Measurements from ENCODE around the gene VPS35L. TPM values are rescaled to one million over a fixed set of nuclear protein-coding genes. Genes with fewer than 3 reads are reported as not detected.

VPS35L gene
- total and polyA plus RNA-seq, 10 of the 15 experiments (the other 5 are each of a cell fraction or from before 2014, with no cell fraction given), result 14.9 to 44.1 (median 26.3) TPM

GRCh38 chr16:19743816-19744159, 188.3 kb downstream of the VPS35L start (continued):
- TF ChIP-seq SIN3A (IDR thresholded peaks at IDR 0.05; ENCODE audit: low read depth, low read length) (no peak), ASH2L (IDR thresholded peaks at IDR 0.05; ENCODE audit: borderline replicate concordance, low read depth) (no peak), FOXK2 (IDR thresholded peaks at IDR 0.05) (no peak)

DNA sequence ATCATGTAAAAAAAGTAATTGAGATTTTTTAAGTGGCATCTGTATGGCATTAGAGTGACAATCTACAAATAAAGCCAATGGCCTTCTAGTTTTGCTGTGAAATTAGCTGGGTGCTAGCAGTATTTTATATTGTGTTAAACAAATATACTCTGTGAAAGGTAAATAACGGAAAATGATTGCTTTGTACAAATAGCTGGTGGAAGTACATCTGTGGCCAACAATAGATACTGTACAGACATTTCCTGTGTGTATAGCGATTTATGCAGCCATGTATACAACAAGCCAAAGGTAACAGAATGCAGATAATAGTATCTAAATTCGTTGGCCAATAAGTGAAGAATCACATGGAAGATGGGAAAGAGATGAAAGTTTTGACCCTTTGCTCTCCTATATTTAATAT, 189.2 kb downstream of the VPS35L start:
- WGBS (ENCODE audit: insufficient coverage, insufficient replicate concordance, low lambda C conversion rate, missing lambda C conversion rate), result 62% methylated on average over 3 of the region's 3 CpGs
- no peak overlapping the region for H2AFZ ChIP-seq (ENCODE audit: control insufficient read depth, low read depth, low read length)
- no peaks in the 10 kb centered on the region for H3K79me2 ChIP-seq (ENCODE audit: control insufficient read depth, insufficient read depth, low read length)
- no peak overlapping the region for H3K4me3 ChIP-seq
- no TSS peak for BruUV-seq (replicated peaks)
- DNase-seq (ENCODE audit: low read depth, low spot score), result no peak
- H3K9ac ChIP-seq (ENCODE audit: control insufficient read depth, insufficient read depth, low read length), result no peak overlapping the region
- no peaks in the 10 kb centered on the region for H3K9me3 ChIP-seq (replicated peaks; ENCODE audit: control insufficient read depth, insufficient read depth, low read length)
- ChIA-PET POLR2A (no interaction called here), SMC1A (ENCODE audit: uncharacterized antibody, unreplicated experiment) (no interaction called here), CTCF (no interaction called here), RAD21 (ENCODE audit: unreplicated experiment) (no interaction called here)
- intact Hi-C loops (cut with micrococcal nuclease; ENCODE audit: unreplicated experiment) (no loop called here), in situ Hi-C loops (cut with MboI) (no loop called here)
- ATAC-seq, result no peak
- no peaks in the 10 kb centered on the region for H3K36me3 ChIP-seq (ENCODE audit: control insufficient read depth in 2 of 2, insufficient read depth in 2 of 2, low read length in 1 of 2)
- no peaks in the 10 kb centered on the region for H4K20me1 ChIP-seq (ENCODE audit: control insufficient read depth, insufficient read depth)
- no peak for FAIRE-seq
- H3K4me1 ChIP-seq (ENCODE audit: control insufficient read depth, insufficient read depth, low read length), result no peaks in the 10 kb centered on the region
- H3K27ac ChIP-seq (ENCODE audit: control insufficient read depth, insufficient read depth), result no peak overlapping the region
- no peak overlapping the region for H3K4me2 ChIP-seq (ENCODE audit: control insufficient read depth, insufficient read depth)
- H3K27me3 ChIP-seq (replicated peaks in 1 of 2; ENCODE audit: control insufficient read depth in 2 of 2, insufficient read depth in 2 of 2, low read length in 1 of 2), result no peaks in the 10 kb centered on the region
- no peak for TF ChIP-seq PBX3 (IDR thresholded peaks at IDR 0.05; ENCODE audit: insufficient replicate concordance, low read depth, low read length)
- TF ChIP-seq CUX1 (IDR thresholded peaks at IDR 0.05; ENCODE audit: insufficient replicate concordance, low read depth, low read length), result no peak
- no peak for TF ChIP-seq ATF7 (IDR thresholded peaks at IDR 0.05; ENCODE audit: low read depth)
- TF ChIP-seq, protein P1, sequence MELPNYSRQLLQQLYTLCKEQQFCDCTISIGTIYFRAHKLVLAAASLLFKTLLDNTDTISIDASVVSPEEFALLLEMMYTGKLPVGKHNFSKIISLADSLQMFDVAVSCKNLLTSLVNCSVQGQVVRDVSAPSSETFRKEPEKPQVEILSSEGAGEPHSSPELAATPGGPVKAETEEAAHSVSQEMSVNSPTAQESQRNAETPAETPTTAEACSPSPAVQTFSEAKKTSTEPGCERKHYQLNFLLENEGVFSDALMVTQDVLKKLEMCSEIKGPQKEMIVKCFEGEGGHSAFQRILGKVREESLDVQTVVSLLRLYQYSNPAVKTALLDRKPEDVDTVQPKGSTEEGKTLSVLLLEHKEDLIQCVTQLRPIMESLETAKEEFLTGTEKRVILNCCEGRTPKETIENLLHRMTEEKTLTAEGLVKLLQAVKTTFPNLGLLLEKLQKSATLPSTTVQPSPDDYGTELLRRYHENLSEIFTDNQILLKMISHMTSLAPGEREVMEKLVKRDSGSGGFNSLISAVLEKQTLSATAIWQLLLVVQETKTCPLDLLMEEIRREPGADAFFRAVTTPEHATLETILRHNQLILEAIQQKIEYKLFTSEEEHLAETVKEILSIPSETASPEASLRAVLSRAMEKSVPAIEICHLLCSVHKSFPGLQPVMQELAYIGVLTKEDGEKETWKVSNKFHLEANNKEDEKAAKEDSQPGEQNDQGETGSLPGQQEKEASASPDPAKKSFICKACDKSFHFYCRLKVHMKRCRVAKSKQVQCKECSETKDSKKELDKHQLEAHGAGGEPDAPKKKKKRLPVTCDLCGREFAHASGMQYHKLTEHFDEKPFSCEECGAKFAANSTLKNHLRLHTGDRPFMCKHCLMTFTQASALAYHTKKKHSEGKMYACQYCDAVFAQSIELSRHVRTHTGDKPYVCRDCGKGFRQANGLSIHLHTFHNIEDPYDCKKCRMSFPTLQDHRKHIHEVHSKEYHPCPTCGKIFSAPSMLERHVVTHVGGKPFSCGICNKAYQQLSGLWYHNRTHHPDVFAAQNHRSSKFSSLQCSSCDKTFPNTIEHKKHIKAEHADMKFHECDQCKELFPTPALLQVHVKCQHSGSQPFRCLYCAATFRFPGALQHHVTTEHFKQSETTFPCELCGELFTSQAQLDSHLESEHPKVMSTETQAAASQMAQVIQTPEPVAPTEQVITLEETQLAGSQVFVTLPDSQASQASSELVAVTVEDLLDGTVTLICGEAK (IDR thresholded peaks at IDR 0.05; ENCODE audit: borderline replicate concordance), result no peak
- no peak for TF ChIP-seq E2F8 (IDR thresholded peaks at IDR 0.05; ENCODE audit: low read depth, partially characterized antibody)
- TF ChIP-seq NR2F1 (conservative IDR thresholded peaks at IDR 0.05), result no peak
- TF ChIP-seq RAD21 (IDR thresholded peaks at IDR 0.05; ENCODE audit: insufficient read depth, low read depth, low read length), result no peak
